Osteoblast (primary cell): ENCODE results near the gene ITGB4. TPM values are rescaled to one million over a fixed set of nuclear protein-coding genes. Genes with fewer than 3 reads are reported as not detected.

Experiments
- DNase-seq: peaks from one replicate; pipeline ENCODE4 v3.0.0; 2011; ENCODE audit warnings: low spot score, mixed read lengths; ENCODE audit not compliant: insufficient read length; ENCODE audit errors: missing footprints
- H2AFZ ChIP-seq: 2 replicates; pipeline ENCODE4 v1.6.0; 2011; ENCODE audit warnings: mild to moderate bottlenecking, low read length
- H3K27ac ChIP-seq: 2 replicates; pipeline ENCODE4 v1.5.1; 2011; ENCODE audit warnings: mild to moderate bottlenecking, low read depth, low read length, moderate library complexity
- H3K27me3 ChIP-seq: 2 replicates; pipeline ENCODE4 v1.6.0; 2012; ENCODE audit warnings: mild to moderate bottlenecking, control low read depth, inconsistent platforms, low read length, moderate library complexity; ENCODE audit not compliant: insufficient read depth
- H3K36me3 ChIP-seq: 2 replicates; pipeline ENCODE4 v1.5.1; 2011; ENCODE audit warnings: mild to moderate bottlenecking, low read length, control low read depth, moderate library complexity; ENCODE audit not compliant: insufficient read depth
- H3K4me1 ChIP-seq: 2 replicates; pipeline ENCODE4 v1.5.1; 2011; ENCODE audit warnings: mild to moderate bottlenecking, low read length, control low read depth, moderate library complexity; ENCODE audit not compliant: insufficient read depth
- H3K4me2 ChIP-seq: 2 replicates; pipeline ENCODE4 v1.6.0; 2011; ENCODE audit warnings: mild to moderate bottlenecking, low read length; ENCODE audit not compliant: insufficient read depth
- H3K4me3 ChIP-seq: fragments of 200-600 bp; sonication (generic); 3 replicates; pipeline ENCODE4 v1.5.1; 2012; ENCODE audit warnings: mild to moderate bottlenecking, low read length, inconsistent platforms; ENCODE audit not compliant: insufficient read depth
- H3K79me2 ChIP-seq: 2 replicates; pipeline ENCODE4 v1.6.0; 2012; ENCODE audit warnings: mild to moderate bottlenecking, low read length, control low read depth, inconsistent platforms; ENCODE audit not compliant: insufficient read depth
- H3K9me3 ChIP-seq: 2 replicates; pipeline ENCODE4 v1.5.1; 2011; ENCODE audit warnings: low read depth, low read length, control low read depth
- H4K20me1 ChIP-seq: 2 replicates; pipeline ENCODE4 v1.6.0; 2012; ENCODE audit warnings: mild to moderate bottlenecking, low read length, control low read depth; ENCODE audit not compliant: insufficient read depth
- total RNA-seq: library from RNA; depleted of rRNA; stranded (reverse); fragments of >200 nt; gene quantifications from 2 replicates; pipeline ENCODE4 v1.2.3, GENCODE V29; 2012
- TF ChIP-seq, protein P1 (sequence below): IDR thresholded peaks from 2 replicates; pipeline ENCODE4 v1.5.1; 2011; ENCODE audit warnings: mild to moderate bottlenecking, low read depth, low read length, moderate library complexity; ENCODE audit errors: extremely low read depth

The ITGB4 gene
- total RNA-seq, 1 donor: 0.36 TPM

- Histone ChIP-seq H3K4me3 (no peak overlapping the region), H3K27ac (no peak overlapping the region), H3K36me3 (peaks cover 5% of the 10 kb centered on the region), H2AFZ (no peak overlapping the region), H3K79me2 (peaks cover 77% of the 10 kb centered on the region), H3K4me1 (peaks cover 75% of the 10 kb centered on the region), H3K27me3 (no peaks in the 10 kb centered on the region), H3K9me3 (no peaks in the 10 kb centered on the region), H3K4me2 (no peak overlapping the region), H4K20me1 (peaks cover 27% of the 10 kb centered on the region)
- no peak for DNase-seq
- TF ChIP-seq, protein P1, sequence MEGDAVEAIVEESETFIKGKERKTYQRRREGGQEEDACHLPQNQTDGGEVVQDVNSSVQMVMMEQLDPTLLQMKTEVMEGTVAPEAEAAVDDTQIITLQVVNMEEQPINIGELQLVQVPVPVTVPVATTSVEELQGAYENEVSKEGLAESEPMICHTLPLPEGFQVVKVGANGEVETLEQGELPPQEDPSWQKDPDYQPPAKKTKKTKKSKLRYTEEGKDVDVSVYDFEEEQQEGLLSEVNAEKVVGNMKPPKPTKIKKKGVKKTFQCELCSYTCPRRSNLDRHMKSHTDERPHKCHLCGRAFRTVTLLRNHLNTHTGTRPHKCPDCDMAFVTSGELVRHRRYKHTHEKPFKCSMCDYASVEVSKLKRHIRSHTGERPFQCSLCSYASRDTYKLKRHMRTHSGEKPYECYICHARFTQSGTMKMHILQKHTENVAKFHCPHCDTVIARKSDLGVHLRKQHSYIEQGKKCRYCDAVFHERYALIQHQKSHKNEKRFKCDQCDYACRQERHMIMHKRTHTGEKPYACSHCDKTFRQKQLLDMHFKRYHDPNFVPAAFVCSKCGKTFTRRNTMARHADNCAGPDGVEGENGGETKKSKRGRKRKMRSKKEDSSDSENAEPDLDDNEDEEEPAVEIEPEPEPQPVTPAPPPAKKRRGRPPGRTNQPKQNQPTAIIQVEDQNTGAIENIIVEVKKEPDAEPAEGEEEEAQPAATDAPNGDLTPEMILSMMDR: no peak
These were observed 31.8 kb upstream of the ITGB4 start for GRCh38 chr17:75689441-75689873.

DNA sequence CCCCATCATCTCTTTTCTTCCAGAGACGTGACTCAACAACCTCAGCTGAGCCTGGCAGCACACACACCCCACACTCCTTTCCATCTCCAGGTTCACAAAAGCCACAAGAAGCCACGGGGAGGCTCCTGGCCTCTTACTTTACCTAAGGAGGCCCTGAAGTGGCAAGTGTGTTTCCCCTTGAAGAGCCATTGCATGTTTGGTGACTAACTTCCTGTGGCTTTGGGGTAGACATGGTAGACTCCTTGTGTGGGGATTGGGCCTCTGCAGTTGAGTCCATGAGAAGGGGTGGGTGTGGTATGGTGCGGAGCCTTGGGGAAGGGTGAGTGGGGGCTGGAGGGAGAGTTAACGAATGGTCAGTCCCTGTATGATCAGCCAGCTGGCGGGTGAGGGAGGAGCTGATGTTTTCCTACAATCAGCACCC, 29.9 kb upstream of the ITGB4 start:
- Histone ChIP-seq H3K27me3 (no peaks in the 10 kb centered on the region), H3K79me2 (peaks cover 77% of the 10 kb centered on the region), H3K9me3 (no peaks in the 10 kb centered on the region), H3K4me1 (peaks cover 71% of the 10 kb centered on the region), H3K4me3 (no peak overlapping the region), H4K20me1 (peaks cover 17% of the 10 kb centered on the region), H2AFZ (no peak overlapping the region), H3K27ac (no peak overlapping the region), H3K4me2 (peak overlapping the region; percentile 22), H3K36me3 (peaks cover 19% of the 10 kb centered on the region)
- DNase-seq: no peak
- TF ChIP-seq, protein P1: no peak

- no peak overlapping the region for H2AFZ ChIP-seq
- H3K27me3 ChIP-seq: no peaks in the 10 kb centered on the region
- no peak overlapping the region for H3K27ac ChIP-seq
- no peak overlapping the region for H3K4me3 ChIP-seq
- DNase-seq: no peak
- H4K20me1 ChIP-seq: peaks cover 17% of the 10 kb centered on the region
- H3K9me3 ChIP-seq: no peaks in the 10 kb centered on the region
- peaks cover 19% of the 10 kb centered on the region for H3K36me3 ChIP-seq
- TF ChIP-seq, protein P1: no peak
- H3K4me1 ChIP-seq: peaks cover 64% of the 10 kb centered on the region
- peaks cover 72% of the 10 kb centered on the region for H3K79me2 ChIP-seq
- no peak overlapping the region for H3K4me2 ChIP-seq
These were observed 29.2 kb upstream of the ITGB4 start for GRCh38 chr17:75691801-75692626.

DNA sequence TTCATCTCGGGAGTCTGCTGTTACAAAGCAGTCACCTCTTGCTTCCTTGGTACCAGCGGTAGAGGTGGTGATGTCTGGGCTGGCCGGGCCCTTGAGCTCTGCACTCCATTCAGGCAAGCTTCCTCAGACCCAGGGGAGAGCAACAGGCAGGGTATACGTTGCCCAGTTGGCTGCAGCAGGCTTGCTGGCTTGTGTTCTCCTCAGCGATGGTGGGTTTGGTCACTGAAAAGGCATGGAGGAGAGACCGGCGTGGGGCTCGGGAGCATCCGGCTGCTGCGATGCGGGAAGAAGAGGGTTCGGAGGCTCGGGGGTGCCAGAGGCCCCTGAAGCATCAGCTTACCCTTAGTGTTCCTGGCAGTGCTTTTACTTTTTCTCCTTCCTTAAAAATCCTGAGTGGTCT, 28.3 kb upstream of the ITGB4 start:
- no peaks in the 10 kb centered on the region for H3K27me3 ChIP-seq
- no peak overlapping the region for H2AFZ ChIP-seq
- H3K9me3 ChIP-seq: no peaks in the 10 kb centered on the region
- peaks cover 17% of the 10 kb centered on the region for H4K20me1 ChIP-seq
- TF ChIP-seq, protein P1: no peak
- H3K36me3 ChIP-seq: peaks cover 19% of the 10 kb centered on the region
- peak overlapping the region; percentile 87 for H3K27ac ChIP-seq
- peak overlapping the region; percentile 73 for H3K4me2 ChIP-seq
- H3K79me2 ChIP-seq: peaks cover 66% of the 10 kb centered on the region
- peaks cover 60% of the 10 kb centered on the region for H3K4me1 ChIP-seq
- no peak overlapping the region for H3K4me3 ChIP-seq
- DNase-seq: no peak
